Measurements from ENCODE around the gene NCOA6. TPM values are rescaled to one million over a fixed set of nuclear protein-coding genes. Genes with fewer than 3 reads are reported as not detected.

The NCOA6 gene
- total RNA-seq, 4 donors from 2014 or later: 11.6 to 21.8 (median 18.1) TPM

DNA sequence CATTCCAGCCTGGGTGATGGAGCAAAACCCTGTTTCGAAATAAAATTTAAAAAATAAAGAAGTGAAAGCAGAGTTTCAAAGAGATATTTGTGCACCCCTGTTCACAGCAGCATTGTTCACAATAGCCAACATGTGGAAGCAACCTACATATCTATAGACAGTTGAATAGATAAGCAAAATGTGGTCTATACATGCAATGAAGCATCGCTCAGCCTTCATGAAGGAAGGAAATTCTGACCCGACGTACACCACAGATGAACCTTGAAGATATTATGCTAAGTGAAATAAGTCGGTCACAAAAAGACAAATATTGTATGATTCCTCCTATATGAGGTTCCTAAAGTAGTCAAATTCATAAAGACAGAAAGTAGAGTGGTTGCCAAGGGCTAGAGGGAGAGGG is 6.5 kb upstream of the NCOA6 start:
- peaks cover 0 to 19% (median 0%) of the 10 kb centered on the region in 4 donors for H3K27me3 ChIP-seq
- no peak overlapping the region for H3K4me3 ChIP-seq
- TF ChIP-seq POLR2A (IDR thresholded peaks at IDR 0.05): no peak
- TF ChIP-seq, protein P1, sequence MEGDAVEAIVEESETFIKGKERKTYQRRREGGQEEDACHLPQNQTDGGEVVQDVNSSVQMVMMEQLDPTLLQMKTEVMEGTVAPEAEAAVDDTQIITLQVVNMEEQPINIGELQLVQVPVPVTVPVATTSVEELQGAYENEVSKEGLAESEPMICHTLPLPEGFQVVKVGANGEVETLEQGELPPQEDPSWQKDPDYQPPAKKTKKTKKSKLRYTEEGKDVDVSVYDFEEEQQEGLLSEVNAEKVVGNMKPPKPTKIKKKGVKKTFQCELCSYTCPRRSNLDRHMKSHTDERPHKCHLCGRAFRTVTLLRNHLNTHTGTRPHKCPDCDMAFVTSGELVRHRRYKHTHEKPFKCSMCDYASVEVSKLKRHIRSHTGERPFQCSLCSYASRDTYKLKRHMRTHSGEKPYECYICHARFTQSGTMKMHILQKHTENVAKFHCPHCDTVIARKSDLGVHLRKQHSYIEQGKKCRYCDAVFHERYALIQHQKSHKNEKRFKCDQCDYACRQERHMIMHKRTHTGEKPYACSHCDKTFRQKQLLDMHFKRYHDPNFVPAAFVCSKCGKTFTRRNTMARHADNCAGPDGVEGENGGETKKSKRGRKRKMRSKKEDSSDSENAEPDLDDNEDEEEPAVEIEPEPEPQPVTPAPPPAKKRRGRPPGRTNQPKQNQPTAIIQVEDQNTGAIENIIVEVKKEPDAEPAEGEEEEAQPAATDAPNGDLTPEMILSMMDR (IDR thresholded peaks at IDR 0.05): no peak
- no peak overlapping the region for H3K27ac ChIP-seq
- intact Hi-C loops (cut with DNase I): no loop called here
- H3K9me3 ChIP-seq: no peaks in the 10 kb centered on the region
- H3K36me3 ChIP-seq: no peaks in the 10 kb centered on the region
- DNase-seq: no peak
- WGBS, 2 donors: 63 to 65% methylated on average over 5 of the region's 5 CpGs
- peaks cover 0 to 5% (median 0%) of the 10 kb centered on the region in 3 donors for H3K4me1 ChIP-seq

DNA sequence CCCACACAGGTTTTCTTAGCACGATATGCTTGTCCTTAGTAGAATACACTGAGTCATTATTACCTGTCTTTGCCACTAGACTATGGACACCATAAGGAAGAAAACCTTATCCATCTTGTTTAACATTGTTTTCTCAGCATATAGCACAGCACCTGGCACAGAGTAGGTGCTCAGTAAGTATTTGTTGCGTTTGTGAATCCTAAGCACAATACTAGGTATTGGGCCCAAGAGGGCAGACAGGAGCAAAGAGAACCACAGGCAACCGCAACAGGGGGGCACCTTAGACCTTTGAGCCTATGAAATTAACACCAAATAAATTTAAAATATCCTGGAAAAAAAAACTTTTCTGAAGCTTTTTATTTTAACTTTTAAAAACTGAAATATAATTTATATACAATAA is 3.7 kb upstream of the NCOA6 start:
- intact Hi-C loops (cut with DNase I): no loop called here
- no peak overlapping the region for H3K4me3 ChIP-seq
- DNase-seq: no peak
- no peak for TF ChIP-seq POLR2A (IDR thresholded peaks at IDR 0.05)
- TF ChIP-seq, protein P1 (IDR thresholded peaks at IDR 0.05): no peak
- H3K27me3 ChIP-seq: peaks cover 0 to 19% (median 0%) of the 10 kb centered on the region in 4 donors
- no peaks in the 10 kb centered on the region for H3K36me3 ChIP-seq
- H3K9me3 ChIP-seq: no peaks in the 10 kb centered on the region
- no peak overlapping the region for H3K27ac ChIP-seq
- 68 to 70% methylated on average over 3 of the region's 3 CpGs for WGBS, 2 donors
- peaks cover 0 to 11% (median 1%) of the 10 kb centered on the region in 3 donors for H3K4me1 ChIP-seq

DNA sequence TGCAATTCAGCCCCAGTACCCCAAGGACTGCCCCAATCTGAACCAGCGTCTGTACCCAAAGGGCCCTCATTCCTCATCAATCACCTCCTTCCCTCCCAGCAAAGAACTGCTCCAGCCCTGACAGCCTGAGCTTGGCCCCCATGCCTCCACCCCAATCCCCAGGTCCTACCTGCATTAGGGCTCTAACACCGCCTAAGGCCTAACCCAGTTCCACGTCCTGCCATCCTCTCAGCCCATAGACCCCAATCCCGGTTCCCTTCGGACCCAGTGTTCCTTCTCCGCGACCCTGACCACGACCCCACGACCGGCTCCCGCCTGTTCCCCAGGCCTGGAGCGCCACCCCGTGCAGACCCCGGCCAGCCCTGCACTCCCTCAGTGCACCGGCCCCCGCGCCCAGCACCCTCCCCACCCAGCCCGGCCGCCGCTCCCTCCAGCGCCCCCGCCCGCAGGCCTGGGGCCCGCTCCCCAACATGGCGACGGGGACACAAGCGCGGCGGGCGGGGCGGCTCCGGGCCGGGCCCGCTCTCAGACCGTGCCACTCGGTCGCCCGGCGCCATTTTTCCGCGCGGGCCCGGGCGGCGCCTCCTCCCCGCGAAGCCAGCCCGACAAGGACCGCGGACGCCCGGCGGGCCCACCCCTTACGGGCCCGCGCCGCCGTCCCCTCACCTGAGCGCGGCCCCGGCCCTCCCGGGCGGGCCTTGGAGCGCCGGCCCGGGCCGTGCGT is 483 bp downstream of the NCOA6 start:
- no peak for TF ChIP-seq POLR2A (IDR thresholded peaks at IDR 0.05)
- TF ChIP-seq, protein P1 (IDR thresholded peaks at IDR 0.05): peak in 1 of 6 experiments; percentile 5
- Histone ChIP-seq H3K36me3 (no peaks in the 10 kb centered on the region), H3K9me3 (no peaks in the 10 kb centered on the region), H3K4me3 (peak overlapping the region; percentile 65 to 99 (median 93)), H3K4me1 (peaks cover 14 to 53% (median 25%) of the 10 kb centered on the region in 3 donors), H3K27me3 (no peaks in the 10 kb centered on the region), H3K27ac (peak overlapping the region; percentile 93 to 98 (median 98))
- intact Hi-C loops (cut with DNase I): no loop called here
- no peak for DNase-seq
- 0% methylated on average over 1 to 5 of the region's 68 CpGs for WGBS, 2 donors

DNA sequence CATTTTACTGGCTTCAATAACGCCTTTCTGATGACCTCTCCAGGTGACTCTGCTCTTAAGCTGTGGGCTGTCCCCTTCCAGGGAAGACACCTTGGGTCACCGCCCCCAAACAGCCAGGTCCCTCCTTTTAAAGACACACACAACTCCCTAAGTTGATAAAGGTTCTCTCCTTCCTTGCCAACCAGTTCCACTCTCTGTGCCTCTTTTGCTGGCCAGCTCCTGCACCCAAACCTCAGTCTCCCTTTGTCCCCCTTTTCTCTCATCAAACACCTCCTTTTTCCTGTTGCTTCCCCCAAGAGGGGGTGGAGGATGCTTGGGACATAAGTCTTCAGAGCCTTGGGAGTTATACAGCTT is 1.0 kb downstream of the NCOA6 start:
- intact Hi-C loops (cut with DNase I): no loop called here

DNA sequence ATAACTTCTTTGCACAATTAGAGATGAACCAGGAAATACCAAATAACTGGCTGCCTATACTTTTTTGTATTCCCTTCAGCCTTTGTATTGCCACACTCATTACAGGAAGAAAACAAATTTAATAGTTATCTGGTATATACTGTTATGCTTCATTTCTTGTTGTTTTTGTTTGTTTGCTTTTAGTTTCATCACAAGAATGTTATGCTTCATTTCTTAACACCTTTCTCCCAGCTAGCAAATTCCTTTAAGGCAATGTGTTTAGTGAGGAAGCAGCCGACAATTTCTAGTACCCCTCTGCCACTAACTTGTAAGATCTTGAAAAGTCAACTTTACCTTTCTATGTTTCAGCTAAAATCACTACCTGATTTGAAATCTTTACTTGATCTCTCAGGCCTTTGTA is 1.4 kb downstream of the NCOA6 start:
- H3K36me3 ChIP-seq: no peaks in the 10 kb centered on the region
- no peak for DNase-seq
- TF ChIP-seq, protein P1 (IDR thresholded peaks at IDR 0.05): no peak
- no peak for TF ChIP-seq POLR2A (IDR thresholded peaks at IDR 0.05)
- peak overlapping the region; percentile 65 to 99 (median 93) for H3K4me3 ChIP-seq
- H3K4me1 ChIP-seq: peaks cover 15 to 62% (median 31%) of the 10 kb centered on the region in 3 donors
- 11% methylated on average over 1 of the region's 1 CpG for WGBS, 2 donors
- intact Hi-C loops (cut with DNase I): no loop called here
- H3K27ac ChIP-seq: peak overlapping the region in 3 of 4 donors; percentile 93 to 98 (median 98)
- H3K9me3 ChIP-seq: no peaks in the 10 kb centered on the region
- no peaks in the 10 kb centered on the region for H3K27me3 ChIP-seq

More for the DNA sequence above, 1.0 kb downstream of the NCOA6 start:
- no peak for DNase-seq
- 3 to 12% methylated on average over 2 of the region's 2 CpGs for WGBS, 2 donors
- peaks cover 14 to 58% (median 29%) of the 10 kb centered on the region in 3 donors for H3K4me1 ChIP-seq
- H3K27ac ChIP-seq: peak overlapping the region; percentile 93 to 98 (median 98)
- no peaks in the 10 kb centered on the region for H3K36me3 ChIP-seq
- H3K4me3 ChIP-seq: peak overlapping the region; percentile 65 to 99 (median 93)
- H3K27me3 ChIP-seq: no peaks in the 10 kb centered on the region
- H3K9me3 ChIP-seq: no peaks in the 10 kb centered on the region
- TF ChIP-seq POLR2A (IDR thresholded peaks at IDR 0.05): peak in 2 of 4 donors; percentile 34 to 71
- TF ChIP-seq, protein P1 (IDR thresholded peaks at IDR 0.05): no peak

Data from esophagus squamous epithelium (tissue), 5 donors.